Peyer's patch (tissue), 4 donors: ENCODE results near the gene CHN2.

Experiments
- CTCF ChIP-seq, 6 experiments: fragments of 450-650 bp in 4 of 6; fragments of 200-600 bp in 2 of 6; sonication (generic) in 1 of 6; IDR thresholded peaks; one replicate each; pipeline ENCODE4 v1.5.1; 2017 to 2019; ENCODE audit warnings: antibody characterized with exemption in 6 of 6, mild to moderate bottlenecking in 3 of 6, moderate library complexity in 1 of 6
- POLR2A ChIP-seq, 2 donors: fragments of 450-650 bp; IDR thresholded peaks; one replicate each; pipeline ENCODE4 v1.5.1; 2017; ENCODE audit warnings: antibody characterized with exemption in 2 of 2, mild to moderate bottlenecking in 2 of 2, moderate library complexity in 2 of 2

GRCh38 chr7:29179115-29179514 is 15.5 kb upstream of the CHN2 start:
- TF ChIP-seq CTCF (IDR thresholded peaks at IDR 0.05) (no peak), POLR2A (IDR thresholded peaks at IDR 0.05) (no peak)
